Measurements from ENCODE around the gene SHROOM3.

The SHROOM3 gene

GRCh38 chr4:76637712-76638361, 202.8 kb downstream of the SHROOM3 start:
- DNase-seq, result no peak

- no peak for DNase-seq
Measured at GRCh38 chr4:76639288-76639687, 204.3 kb downstream of the SHROOM3 start.

GRCh38 chr4:76640353-76640910, 205.4 kb downstream of the SHROOM3 start:
- DNase-seq, result no peak

GRCh38 chr4:76641351-76641750, 206.3 kb downstream of the SHROOM3 start:
- no peak for DNase-seq

- DNase-seq, result no peak
Measured at GRCh38 chr4:76641758-76642157, 206.7 kb downstream of the SHROOM3 start.

- DNase-seq, result no peak
Measured at GRCh38 chr4:76644831-76645485, 209.9 kb downstream of the SHROOM3 start.

GRCh38 chr4:76649086-76649485, 214.1 kb downstream of the SHROOM3 start:
- no peak for DNase-seq

- no peak for DNase-seq
Measured at GRCh38 chr4:76651616-76652015, 216.6 kb downstream of the SHROOM3 start.

- no peak for DNase-seq
Measured at GRCh38 chr4:76652389-76652788, 217.4 kb downstream of the SHROOM3 start.

GRCh38 chr4:76654084-76654483, 219.1 kb downstream of the SHROOM3 start:
- no peak for DNase-seq

- peak; percentile 21 for DNase-seq
Measured at GRCh38 chr4:76654791-76655190, 219.8 kb downstream of the SHROOM3 start.

GRCh38 chr4:76655566-76656479, 220.8 kb downstream of the SHROOM3 start:
- no peak for DNase-seq

- DNase-seq, result no peak
Measured at GRCh38 chr4:76657443-76657842, 222.4 kb downstream of the SHROOM3 start.

GRCh38 chr4:76658231-76659102, 223.4 kb downstream of the SHROOM3 start:
- DNase-seq, result peak; percentile 50

- DNase-seq, result no peak
Measured at GRCh38 chr4:76659103-76659490, 224.1 kb downstream of the SHROOM3 start.

- DNase-seq, result no peak
Measured at GRCh38 chr4:76663824-76664223, 228.8 kb downstream of the SHROOM3 start.

- DNase-seq, result no peak
Measured at GRCh38 chr4:76665153-76665552, 230.1 kb downstream of the SHROOM3 start.

- no peak for DNase-seq
Measured at GRCh38 chr4:76665721-76666120, 230.7 kb downstream of the SHROOM3 start.

GRCh38 chr4:76666944-76667532, 232.0 kb downstream of the SHROOM3 start:
- DNase-seq, result no peak

- no peak for DNase-seq
Measured at GRCh38 chr4:76670631-76671030, 235.6 kb downstream of the SHROOM3 start.

GRCh38 chr4:76673362-76673761, 238.3 kb downstream of the SHROOM3 start:
- DNase-seq, result no peak

- no peak for DNase-seq
Measured at GRCh38 chr4:76674983-76675382, 240.0 kb downstream of the SHROOM3 start.
